Measurements from ENCODE around the gene PPP2R2C.
A peak's percentile ranks its signal among the peaks of the same experiment; 100 is the strongest.

Gene PPP2R2C

DNA sequence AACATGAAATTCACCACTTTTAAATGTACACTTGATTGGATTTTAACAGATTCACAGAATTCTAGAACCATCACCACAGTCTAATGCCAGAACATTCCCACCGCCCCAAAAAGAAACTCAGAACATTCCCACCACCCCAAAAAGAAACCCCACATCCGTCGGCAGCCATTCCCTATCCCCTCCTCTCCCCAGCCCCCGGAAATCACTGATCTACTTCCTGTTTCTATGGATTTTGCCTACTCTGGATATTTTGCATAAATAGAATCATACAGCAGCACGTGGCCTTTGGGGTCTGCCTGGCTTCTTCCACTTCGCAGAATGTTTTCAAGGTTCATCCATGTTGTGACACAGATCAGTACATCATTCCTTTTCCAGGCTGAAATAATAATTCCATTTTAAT lies 79.3 kb downstream of the PPP2R2C start:
- H3K27ac ChIP-seq, result no peak overlapping the region
- TF ChIP-seq, protein P1, sequence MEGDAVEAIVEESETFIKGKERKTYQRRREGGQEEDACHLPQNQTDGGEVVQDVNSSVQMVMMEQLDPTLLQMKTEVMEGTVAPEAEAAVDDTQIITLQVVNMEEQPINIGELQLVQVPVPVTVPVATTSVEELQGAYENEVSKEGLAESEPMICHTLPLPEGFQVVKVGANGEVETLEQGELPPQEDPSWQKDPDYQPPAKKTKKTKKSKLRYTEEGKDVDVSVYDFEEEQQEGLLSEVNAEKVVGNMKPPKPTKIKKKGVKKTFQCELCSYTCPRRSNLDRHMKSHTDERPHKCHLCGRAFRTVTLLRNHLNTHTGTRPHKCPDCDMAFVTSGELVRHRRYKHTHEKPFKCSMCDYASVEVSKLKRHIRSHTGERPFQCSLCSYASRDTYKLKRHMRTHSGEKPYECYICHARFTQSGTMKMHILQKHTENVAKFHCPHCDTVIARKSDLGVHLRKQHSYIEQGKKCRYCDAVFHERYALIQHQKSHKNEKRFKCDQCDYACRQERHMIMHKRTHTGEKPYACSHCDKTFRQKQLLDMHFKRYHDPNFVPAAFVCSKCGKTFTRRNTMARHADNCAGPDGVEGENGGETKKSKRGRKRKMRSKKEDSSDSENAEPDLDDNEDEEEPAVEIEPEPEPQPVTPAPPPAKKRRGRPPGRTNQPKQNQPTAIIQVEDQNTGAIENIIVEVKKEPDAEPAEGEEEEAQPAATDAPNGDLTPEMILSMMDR (conservative IDR thresholded peaks at IDR 0.05; ENCODE audit: low read depth), result no peak
- ChIA-PET POLR2A (ENCODE audit: low non-redundant PET) (no interaction called here), CTCF (no interaction called here)
- no peak for DNase-seq (ENCODE audit: low spot score)

DNA sequence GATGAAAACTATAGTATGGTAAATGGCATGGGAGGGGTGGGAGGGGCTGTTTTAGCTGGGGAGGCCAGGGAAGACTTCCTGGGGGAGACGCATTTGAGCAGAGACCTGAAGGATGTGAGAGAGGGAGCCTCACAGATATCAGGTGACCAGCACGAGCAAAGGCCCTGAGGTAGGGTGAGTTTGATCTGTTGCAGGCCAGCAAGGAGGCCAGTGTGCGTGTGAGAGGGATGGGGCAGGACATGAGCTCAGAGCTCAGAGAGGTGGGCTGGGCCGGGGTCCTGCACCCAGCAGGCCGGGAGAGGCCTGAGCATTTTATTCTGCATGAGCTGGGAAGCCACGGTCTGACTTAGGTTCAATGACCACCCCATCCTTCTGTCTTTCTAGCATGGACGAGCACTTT lies 80.0 kb downstream of the PPP2R2C start:
- TF ChIP-seq, protein P1 (conservative IDR thresholded peaks at IDR 0.05; ENCODE audit: low read depth), result no peak
- POLR2A ChIA-PET (ENCODE audit: low non-redundant PET), result no interaction called here

DNA sequence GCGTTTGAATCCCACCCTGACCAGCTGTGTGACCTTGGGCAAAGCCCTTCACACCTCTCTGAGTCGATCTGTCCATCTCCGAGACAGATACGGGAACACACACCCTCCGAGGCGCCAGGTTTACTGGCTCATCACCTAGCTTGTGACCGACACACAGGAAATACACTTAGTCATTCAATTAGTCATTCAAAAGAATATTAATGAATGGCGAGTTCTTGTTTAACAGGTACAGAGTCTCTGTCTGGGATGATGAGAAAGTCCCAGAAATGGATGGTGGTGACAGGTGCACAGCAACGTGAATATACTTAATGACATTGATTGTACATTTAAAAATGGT lies 80.6 kb downstream of the PPP2R2C start:
- TF ChIP-seq, protein P1 (conservative IDR thresholded peaks at IDR 0.05; ENCODE audit: low read depth), result no peak
- ChIA-PET CTCF (no interaction called here), POLR2A (ENCODE audit: low non-redundant PET) (no interaction called here)
- DNase-seq (ENCODE audit: low spot score), result peak; percentile 66
- peak overlapping the region; percentile 72 for H3K27ac ChIP-seq

More for the DNA sequence above, 80.0 kb downstream of the PPP2R2C start:
- no peak for DNase-seq (ENCODE audit: low spot score)
- H3K27ac ChIP-seq, result no peak overlapping the region
- CTCF ChIA-PET, result no interaction called here

DNA sequence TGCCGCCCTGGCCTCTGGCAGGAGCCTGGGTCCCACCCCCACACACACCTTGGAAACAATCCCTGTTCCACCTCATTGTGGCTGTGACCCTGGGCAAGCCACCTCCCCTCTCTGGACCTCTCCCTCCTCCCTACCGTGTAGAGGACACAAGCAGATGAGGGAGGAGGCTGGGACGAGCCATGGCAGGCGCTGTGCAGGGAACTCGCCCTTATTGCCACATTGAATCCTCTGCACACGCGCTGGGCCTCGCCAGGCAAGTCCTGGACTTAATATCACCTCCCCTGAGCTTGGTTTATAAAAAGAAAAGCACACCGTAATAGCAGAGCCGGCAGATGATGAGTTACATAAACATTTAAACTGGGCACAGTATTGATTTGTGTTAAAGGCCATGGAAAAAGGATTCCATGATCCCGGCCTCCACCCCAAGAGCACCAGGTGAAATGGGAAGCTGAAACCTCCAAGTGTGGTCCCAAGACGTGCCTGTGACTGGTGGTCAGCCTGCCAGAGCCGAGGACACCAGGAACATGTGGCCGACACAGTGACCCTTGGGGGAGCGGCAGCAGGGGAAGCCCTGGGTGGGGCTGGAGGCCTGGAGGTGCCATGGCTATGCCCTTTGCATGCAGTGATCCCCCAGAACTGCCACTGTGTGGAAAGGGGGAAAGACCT lies 81.1 kb downstream of the PPP2R2C start:
- ChIA-PET POLR2A (ENCODE audit: low non-redundant PET) (no interaction called here), CTCF (no interaction called here)
- DNase-seq (ENCODE audit: low spot score), result no peak
- H3K27ac ChIP-seq, result peak overlapping the region; percentile 72
- TF ChIP-seq, protein P1 (conservative IDR thresholded peaks at IDR 0.05; ENCODE audit: low read depth), result no peak

DNA sequence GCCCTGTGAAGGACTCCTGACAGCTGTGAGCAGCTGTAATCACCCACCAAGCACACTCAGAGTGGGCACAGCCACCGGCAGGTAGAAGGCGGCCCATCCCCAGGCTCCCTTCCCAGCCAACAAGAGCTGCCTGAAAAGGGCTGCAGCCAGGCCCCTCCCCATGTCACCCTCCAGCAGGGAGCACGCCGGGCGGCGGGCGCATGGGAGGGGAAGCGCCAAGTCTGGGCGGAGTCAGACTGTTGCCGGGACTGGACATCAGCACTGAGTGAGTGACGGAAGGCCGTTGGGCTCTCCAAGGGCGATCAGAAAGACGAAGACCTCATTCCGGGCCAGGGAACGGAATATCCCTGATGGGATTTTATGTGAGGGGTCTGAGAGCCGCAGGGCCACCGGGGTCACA lies 82.1 kb downstream of the PPP2R2C start:
- TF ChIP-seq, protein P1 (conservative IDR thresholded peaks at IDR 0.05; ENCODE audit: low read depth), result no peak
- DNase-seq (ENCODE audit: low spot score), result no peak
- peak overlapping the region; percentile 72; the same call in 1 of the 2 replicates for H3K27ac ChIP-seq
- ChIA-PET POLR2A (ENCODE audit: low non-redundant PET) (no interaction called here), CTCF (no interaction called here)

DNA sequence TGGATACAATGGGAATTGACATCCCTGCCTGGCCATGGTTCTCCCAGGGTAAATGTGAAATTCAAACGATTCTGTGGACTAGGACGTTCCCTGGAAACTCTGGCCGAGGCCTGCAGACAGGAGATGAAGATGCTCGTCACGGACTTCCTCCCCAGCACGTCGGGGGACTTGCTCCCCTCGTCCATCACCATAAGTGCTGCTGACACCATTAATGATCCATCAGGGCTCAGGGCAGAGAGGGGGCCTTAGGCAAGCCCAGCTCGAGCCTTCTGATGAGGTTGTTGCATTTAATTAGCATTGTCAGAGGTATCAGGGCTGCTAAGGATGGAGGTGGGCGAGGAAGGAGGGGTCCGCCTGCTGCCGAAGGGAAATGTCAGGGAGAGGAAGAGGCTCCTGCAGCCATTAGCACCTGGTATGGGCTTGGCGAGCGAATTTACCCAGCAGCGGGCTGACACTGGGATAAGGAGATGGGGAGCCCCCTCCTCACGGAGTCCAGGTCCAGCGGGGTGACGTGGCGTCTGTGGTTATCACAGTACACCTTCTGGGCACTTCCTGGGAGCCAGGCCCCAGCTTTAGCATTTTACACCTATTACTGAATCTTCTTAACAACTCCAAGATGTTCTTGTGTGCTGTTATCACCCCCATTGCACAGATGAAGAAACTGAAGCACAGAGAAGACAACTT lies 83.1 kb downstream of the PPP2R2C start:
- no peak for DNase-seq (ENCODE audit: low spot score)
- TF ChIP-seq, protein P1 (conservative IDR thresholded peaks at IDR 0.05; ENCODE audit: low read depth), result no peak
- CTCF ChIA-PET, result no interaction called here

More for the DNA sequence above, 83.1 kb downstream of the PPP2R2C start:
- POLR2A ChIA-PET (ENCODE audit: low non-redundant PET), result no interaction called here
- H3K27ac ChIP-seq, result no peak overlapping the region

All from RWPE1 (cell line).